Endometrial microvascular endothelial cells (primary cell): ENCODE measurements around the gene WDR35. TPM values are rescaled to one million over a fixed set of nuclear protein-coding genes. Genes with fewer than 3 reads are reported as not detected.

Experiments used
- in situ Hi-C: cut with HindIII; loops from 2 replicates; pipeline ENCODE4 v1.10.0; 2017; ENCODE audit warnings: low sequenced_read_pairs, low pct_unique_long_range_greater_than_20kb; ENCODE audit errors: inconsistent ontology term
- total RNA-seq: library from RNA; depleted of rRNA; stranded (reverse); fragments of >200 nt; gene quantifications from one replicate; pipeline ENCODE4 v1.2.3, GENCODE V29; 2015; ENCODE audit errors: inconsistent ontology term

Gene WDR35
- total RNA-seq, 1 donor from 2014 or later, result 7.0 TPM

GRCh38 chr2:20012282-20013125 lies 22.6 kb upstream of the WDR35 start, which contains the start of gene MATN3:
Gene MATN3 (minus strand): TSS chr2:20012668. CDS start chr2:20012631, 37 bp downstream.
- in situ Hi-C loops, result no loop called here

- in situ Hi-C loops, result no loop called here
These were observed 22.1 kb upstream of the WDR35 start for GRCh38 chr2:20012032-20012281.

- in situ Hi-C loops, result no loop called here
These were observed 21.5 kb upstream of the WDR35 start for GRCh38 chr2:20011276-20012031.

- in situ Hi-C loops, result no loop called here
These were observed 18.8 kb upstream of the WDR35 start for GRCh38 chr2:20008703-20009102.

GRCh38 chr2:20005891-20006470 lies 16.1 kb upstream of the WDR35 start:
- in situ Hi-C loops, result no loop called here

GRCh38 chr2:20005067-20005627 lies 15.2 kb upstream of the WDR35 start:
- in situ Hi-C loops, result no loop called here

GRCh38 chr2:20001361-20001863 lies 11.5 kb upstream of the WDR35 start:
- in situ Hi-C loops, result no loop called here

GRCh38 chr2:19993731-19994130 lies 3.8 kb upstream of the WDR35 start:
- in situ Hi-C loops, result no loop called here

GRCh38 chr2:19991895-19992294 lies 2.0 kb upstream of the WDR35 start:
- in situ Hi-C loops, result no loop called here

- in situ Hi-C loops, result no loop called here
These were observed 467 bp upstream of the WDR35 start for GRCh38 chr2:19990416-19990728.

- in situ Hi-C loops, result no loop called here
These were observed 601 bp downstream of the WDR35 start for GRCh38 chr2:19989342-19989666.

- in situ Hi-C loops, result no loop called here
These were observed 1.3 kb downstream of the WDR35 start for GRCh38 chr2:19988600-19988999.

GRCh38 chr2:19987936-19988335 lies 2.0 kb downstream of the WDR35 start:
- in situ Hi-C loops, result no loop called here

GRCh38 chr2:19982268-19982667 lies 7.6 kb downstream of the WDR35 start:
- in situ Hi-C loops, result no loop called here

- in situ Hi-C loops, result no loop called here
These were observed 10.0 kb downstream of the WDR35 start for GRCh38 chr2:19979932-19980331.

- in situ Hi-C loops, result no loop called here
These were observed 16.4 kb downstream of the WDR35 start for GRCh38 chr2:19973466-19973865.

- in situ Hi-C loops, result no loop called here
These were observed 18.2 kb downstream of the WDR35 start for GRCh38 chr2:19971691-19972090.

- in situ Hi-C loops, result no loop called here
These were observed 26.5 kb downstream of the WDR35 start for GRCh38 chr2:19963386-19963785.

GRCh38 chr2:19955544-19956422 lies 34.1 kb downstream of the WDR35 start:
- in situ Hi-C loops, result no loop called here
